Stimulated activated CD4-positive, alpha-beta T cell treated with anti-CD3 and anti-CD28 coated beads, Interleukin-4, amount 100 ng/mL, for 1 hour (primary cell): Measurements from ENCODE around the gene SGSM2.

Experiments used
- DNase-seq: peaks from one replicate; pipeline ENCODE4 v3.0.0-alpha.2; 2020

The SGSM2 gene

DNA sequence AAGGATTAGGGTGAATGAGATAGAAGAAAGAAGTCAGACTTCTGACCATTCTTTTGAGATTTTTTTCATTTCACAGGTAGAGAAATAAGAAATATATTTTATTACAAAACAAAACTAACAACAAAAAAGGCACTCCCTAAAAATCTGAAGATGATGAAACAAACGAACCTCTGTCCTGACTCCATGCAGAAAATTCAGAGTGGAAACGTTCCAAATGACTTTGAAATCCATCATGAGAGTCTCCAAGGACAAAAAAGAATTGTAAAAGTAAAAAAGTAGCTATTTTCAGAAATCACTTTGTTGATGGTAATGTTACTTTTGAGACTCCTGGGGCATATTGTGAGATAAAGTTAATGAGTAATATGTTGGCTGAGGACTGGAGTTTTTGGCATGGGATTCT lies 89.9 kb downstream of the SGSM2 start:
- no peak for DNase-seq

DNA sequence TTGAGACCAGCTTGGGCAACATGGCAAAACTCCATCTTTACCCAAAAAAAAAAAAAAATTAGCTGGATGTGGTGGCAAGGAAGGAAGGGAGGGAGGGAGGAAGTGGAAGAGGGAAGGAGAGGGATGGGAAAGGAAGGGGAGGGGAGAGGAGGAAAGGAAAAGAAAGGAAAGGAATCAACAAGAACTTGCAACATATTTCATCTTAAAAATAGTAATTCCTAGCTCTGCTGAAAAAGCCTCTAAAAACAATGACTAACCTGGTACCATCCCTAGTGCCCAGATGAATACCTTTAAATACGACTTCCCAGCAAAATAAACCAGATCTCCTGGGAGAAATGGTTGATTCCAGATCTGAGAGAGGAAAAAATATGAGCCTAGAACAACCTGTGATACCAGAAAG lies 90.6 kb downstream of the SGSM2 start:
- DNase-seq: no peak
